Kidney (tissue), 14 donors: ENCODE results near the gene ARL13B. TPM values are rescaled to one million over a fixed set of nuclear protein-coding genes. Genes with fewer than 3 reads are reported as not detected.

Source experiments
- DNase-seq, 5 donors: peaks; one replicate each; pipeline ENCODE4 v3.0.0-alpha.2; 2013 to 2020
- FAIRE-seq: peaks from 2 replicates; lab custom pipeline; 2012; peaks lifted over from hg19 to GRCh38; lab: Jason Lieb, UNC
- H3K27ac ChIP-seq, 2 donors: one replicate each; pipeline ENCODE4 v1.7.0; 2013; ENCODE audit warnings: low read depth in 2 of 2, low read length in 2 of 2, inconsistent platforms in 1 of 2
- H3K27me3 ChIP-seq: one replicate; pipeline ENCODE4 v1.7.1; 2013; ENCODE audit warnings: low read length, inconsistent platforms; ENCODE audit not compliant: control insufficient read depth, insufficient read depth
- H3K36me3 ChIP-seq, 3 donors: one replicate each; pipeline versions ENCODE4 v1.7.0 to v1.7.1; 2013; ENCODE audit warnings: low read length in 3 of 3, control low read depth in 1 of 3, inconsistent platforms in 1 of 3; ENCODE audit not compliant: insufficient read depth in 3 of 3, control insufficient read depth in 2 of 3
- H3K4me1 ChIP-seq, 3 donors: one replicate each; pipeline versions ENCODE4 v1.7.0 to v1.7.1; 2013; ENCODE audit warnings: low read length in 3 of 3, inconsistent platforms in 1 of 3, low read depth in 1 of 3; ENCODE audit not compliant: control insufficient read depth in 2 of 3, insufficient read depth in 2 of 3
- H3K4me3 ChIP-seq, 3 donors: one replicate each; pipeline versions ENCODE4 v1.7.0 to v1.8.1; 2013; ENCODE audit warnings: low read length in 3 of 3, control low read depth in 1 of 3, inconsistent platforms in 1 of 3
- H3K9ac ChIP-seq, 3 donors: one replicate each; pipeline versions ENCODE4 v1.7.0 to v1.7.1; 2013; ENCODE audit warnings: low read length in 3 of 3, control low read depth in 1 of 3, inconsistent platforms in 1 of 3
- H3K9me3 ChIP-seq, 3 donors: one replicate each; pipeline versions ENCODE4 v1.7.0 to v1.7.1; 2013; ENCODE audit warnings: low read length in 3 of 3, control low read depth in 1 of 3, inconsistent platforms in 1 of 3; ENCODE audit not compliant: control insufficient read depth in 2 of 3, insufficient read depth in 1 of 3
- intact Hi-C: fragments of 100-400 bp; cut with DNase I; formaldehyde crosslinking; loops from one replicate; pipeline ENCODE4 v1.11.1; 2022
- polyA plus RNA-seq: library from polyadenylated mRNA; stranded (reverse); fragments of 350-450 nt; fragmentation: Illumina TruSeq; extraction: RNeasy Lipid Tissue Mini Kit (QIAGEN cat#74804); gene quantifications from one replicate; pipeline ENCODE4 v1.2.3, GENCODE V29; 2014; ENCODE audit warnings: low read depth, low replicate concordance; ENCODE audit not compliant: insufficient read depth
- total RNA-seq: library from RNA; stranded (reverse); fragmentation: NEBNext Ultra II Directional; extraction: Animal tissue kit (Norgen Biotek cat#: 25700); gene quantifications from one replicate; pipeline ENCODE4 v1.2.1, GENCODE V29; 2021
- TF ChIP-seq, protein P1 (sequence below): IDR thresholded peaks from 3 replicates; pipeline ENCODE4 v1.5.1; 2012; ENCODE audit warnings: mild to moderate bottlenecking, moderate library complexity, borderline replicate concordance; ENCODE audit not compliant: insufficient read depth; ENCODE audit errors: extremely low read depth
- donor health status: control.
- donor health status: control.
- donor health status: control.
- donor health status: control.
- donor health status: control.
- donor health status: DM: yes; HTN: yes; CAD: no.
- donor health status: Normal renal cell carcinoma (clear cell type).

Gene ARL13B
- total and polyA plus RNA-seq, 2 donors from 2014 or later = 4.1 to 12.5 TPM

DNA sequence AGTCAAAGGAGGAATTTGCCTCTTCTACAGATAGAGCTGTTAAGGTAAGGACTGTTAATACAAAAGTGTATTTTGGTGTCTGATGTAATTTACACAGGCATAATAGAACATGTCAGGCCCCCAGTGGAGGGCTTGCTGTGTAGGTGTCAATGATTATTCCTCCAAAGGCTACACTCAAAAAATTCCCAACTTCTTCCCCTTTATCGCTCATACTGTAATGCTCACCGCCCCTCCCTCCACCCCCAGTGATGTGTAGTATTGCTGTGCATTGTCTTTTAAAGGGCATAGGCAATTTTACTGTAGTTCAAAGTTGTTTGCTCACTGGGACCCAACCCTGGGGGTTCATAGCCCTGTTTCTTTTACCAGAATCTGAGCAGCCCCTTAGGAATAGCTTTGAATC is 115.2 kb downstream of the ARL13B start:
- DNase-seq (no peak), FAIRE-seq (no peak)
- Histone ChIP-seq H3K27ac (no peak overlapping the region), H3K36me3 (peaks cover 0 to 14% (median 5%) of the 10 kb centered on the region in 3 donors), H3K9me3 (no peaks in the 10 kb centered on the region), H3K4me3 (no peak overlapping the region), H3K27me3 (no peaks in the 10 kb centered on the region), H3K9ac (no peak overlapping the region), H3K4me1 (no peaks in the 10 kb centered on the region)
- TF ChIP-seq, protein P1, sequence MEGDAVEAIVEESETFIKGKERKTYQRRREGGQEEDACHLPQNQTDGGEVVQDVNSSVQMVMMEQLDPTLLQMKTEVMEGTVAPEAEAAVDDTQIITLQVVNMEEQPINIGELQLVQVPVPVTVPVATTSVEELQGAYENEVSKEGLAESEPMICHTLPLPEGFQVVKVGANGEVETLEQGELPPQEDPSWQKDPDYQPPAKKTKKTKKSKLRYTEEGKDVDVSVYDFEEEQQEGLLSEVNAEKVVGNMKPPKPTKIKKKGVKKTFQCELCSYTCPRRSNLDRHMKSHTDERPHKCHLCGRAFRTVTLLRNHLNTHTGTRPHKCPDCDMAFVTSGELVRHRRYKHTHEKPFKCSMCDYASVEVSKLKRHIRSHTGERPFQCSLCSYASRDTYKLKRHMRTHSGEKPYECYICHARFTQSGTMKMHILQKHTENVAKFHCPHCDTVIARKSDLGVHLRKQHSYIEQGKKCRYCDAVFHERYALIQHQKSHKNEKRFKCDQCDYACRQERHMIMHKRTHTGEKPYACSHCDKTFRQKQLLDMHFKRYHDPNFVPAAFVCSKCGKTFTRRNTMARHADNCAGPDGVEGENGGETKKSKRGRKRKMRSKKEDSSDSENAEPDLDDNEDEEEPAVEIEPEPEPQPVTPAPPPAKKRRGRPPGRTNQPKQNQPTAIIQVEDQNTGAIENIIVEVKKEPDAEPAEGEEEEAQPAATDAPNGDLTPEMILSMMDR = no peak
- intact Hi-C loops = no loop called here

DNA sequence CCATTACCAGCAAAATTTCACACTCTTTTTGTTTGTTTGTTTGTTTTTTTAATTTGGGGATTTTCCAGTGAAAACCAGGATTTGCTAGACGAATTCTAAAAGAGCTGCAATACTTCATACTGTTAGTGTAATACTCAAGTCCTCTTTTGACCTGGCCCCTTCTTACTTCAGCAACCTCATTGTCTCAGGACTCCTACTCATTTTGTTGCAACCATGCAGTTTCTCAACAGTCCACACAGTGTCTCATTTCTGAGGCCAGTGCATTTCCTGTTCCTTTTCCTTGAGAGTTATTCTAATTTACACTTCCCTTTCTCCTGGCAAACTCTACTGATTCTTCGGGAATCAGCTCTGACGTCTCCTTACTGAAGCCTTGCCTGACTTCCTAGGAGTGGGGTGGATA is 118.5 kb downstream of the ARL13B start:
- Histone ChIP-seq H3K4me1 (no peaks in the 10 kb centered on the region), H3K36me3 (peaks cover 0 to 14% (median 5%) of the 10 kb centered on the region in 3 donors), H3K27me3 (no peaks in the 10 kb centered on the region), H3K9me3 (no peaks in the 10 kb centered on the region), H3K9ac (no peak overlapping the region), H3K27ac (no peak overlapping the region), H3K4me3 (no peak overlapping the region)
- intact Hi-C loops = no loop called here
- FAIRE-seq = no peak
- TF ChIP-seq, protein P1 = no peak
- DNase-seq = no peak

DNA sequence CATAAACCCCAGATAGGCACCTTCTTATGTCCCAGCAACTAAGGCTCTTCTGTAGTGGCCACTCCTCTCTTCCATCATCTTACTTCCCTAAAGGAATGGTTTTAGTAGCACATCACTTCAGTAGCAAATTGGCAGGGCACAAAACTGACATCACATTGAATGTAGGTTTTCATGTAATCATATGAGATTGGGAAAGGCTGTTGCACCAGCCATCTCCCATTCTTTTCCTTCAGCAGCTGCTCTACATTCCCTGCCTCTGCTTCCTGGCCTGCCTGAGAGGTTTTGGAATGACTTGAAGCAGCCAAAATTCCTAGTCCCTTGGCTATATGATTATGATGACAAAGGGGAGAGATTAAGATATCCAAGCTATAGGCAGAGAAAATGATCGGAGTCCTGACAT is 119.4 kb downstream of the ARL13B start:
- Histone ChIP-seq H3K27ac (no peak overlapping the region), H3K9ac (no peak overlapping the region), H3K4me3 (no peak overlapping the region), H3K27me3 (no peaks in the 10 kb centered on the region), H3K4me1 (no peaks in the 10 kb centered on the region), H3K36me3 (peaks cover 0 to 14% (median 5%) of the 10 kb centered on the region in 3 donors), H3K9me3 (no peaks in the 10 kb centered on the region)
- TF ChIP-seq, protein P1 = no peak
- DNase-seq = no peak
- no peak for FAIRE-seq
- intact Hi-C loops = no loop called here

DNA sequence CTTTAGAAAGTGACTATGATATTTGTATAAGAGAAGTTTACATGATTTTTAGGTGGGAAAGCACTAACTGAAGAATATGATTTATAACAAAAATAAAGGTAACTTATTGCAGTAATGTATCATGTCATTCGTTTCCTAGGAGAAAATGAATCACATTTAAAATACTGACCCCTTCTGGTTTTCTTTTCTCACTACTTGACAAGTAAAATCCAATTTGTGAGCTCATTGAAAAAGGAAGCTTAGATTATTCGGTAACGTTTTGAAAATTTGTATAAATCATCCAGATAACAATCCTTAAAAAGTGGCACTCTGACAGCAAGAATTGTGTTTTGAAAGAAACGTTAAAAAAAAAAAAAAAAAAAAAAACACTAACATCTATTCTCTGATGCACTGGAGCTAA is 121.9 kb downstream of the ARL13B start:
- intact Hi-C loops = no loop called here
- Histone ChIP-seq H3K4me3 (no peak overlapping the region), H3K9me3 (no peaks in the 10 kb centered on the region), H3K27me3 (no peaks in the 10 kb centered on the region), H3K4me1 (no peaks in the 10 kb centered on the region), H3K36me3 (peaks cover 0 to 5% (median 5%) of the 10 kb centered on the region in 3 donors), H3K9ac (no peak overlapping the region), H3K27ac (no peak overlapping the region)
- DNase-seq (no peak), FAIRE-seq (peak; percentile 37)
- TF ChIP-seq, protein P1 = no peak
